Astrocyte of the spinal cord (primary cell): ENCODE data around the gene CEP68.

Experiments
- DNase-seq: peaks from one replicate; pipeline ENCODE4 v3.0.0; 2011; ENCODE audit warnings: low read depth, low spot score
- H3K4me3 ChIP-seq: 2 replicates; pipeline ENCODE4 v1.5.1; 2011; ENCODE audit warnings: low read depth, mild to moderate bottlenecking, low read length, moderate library complexity
- CTCF ChIP-seq: IDR thresholded peaks from 2 replicates; pipeline ENCODE4 v1.5.1; 2012; ENCODE audit warnings: low read depth, mild to moderate bottlenecking, low read length, inconsistent platforms
- in situ Hi-C: cut with HindIII; loops from 2 replicates; pipeline ENCODE4 v1.10.0; 2017; ENCODE audit warnings: low sequenced_read_pairs

CEP68 gene

GRCh38 chr2:65037178-65037577 is 19.0 kb upstream of the CEP68 start:
- in situ Hi-C loops: no loop called here
- DNase-seq: no peak
- H3K4me3 ChIP-seq: no peak overlapping the region
- no peak for TF ChIP-seq CTCF

- in situ Hi-C loops: no loop called here
- no peak for DNase-seq
- no peak for TF ChIP-seq CTCF
- no peak overlapping the region for H3K4me3 ChIP-seq
Measured at GRCh38 chr2:65039640-65040039, 16.6 kb upstream of the CEP68 start.

GRCh38 chr2:65040400-65041261 is 15.6 kb upstream of the CEP68 start:
- in situ Hi-C loops: no loop called here
- peak; percentile 94 for TF ChIP-seq CTCF
- no peak overlapping the region for H3K4me3 ChIP-seq
- peak; percentile 84 for DNase-seq

GRCh38 chr2:65043001-65043400 is 13.2 kb upstream of the CEP68 start:
- TF ChIP-seq CTCF: no peak
- H3K4me3 ChIP-seq: no peak overlapping the region
- in situ Hi-C loops: no loop called here
- DNase-seq: no peak

- H3K4me3 ChIP-seq: no peak overlapping the region
- in situ Hi-C loops: no loop called here
- TF ChIP-seq CTCF: no peak
- no peak for DNase-seq
Measured at GRCh38 chr2:65044097-65044735, 12.0 kb upstream of the CEP68 start.

- DNase-seq: peak; percentile 59
- in situ Hi-C loops: no loop called here
- H3K4me3 ChIP-seq: no peak overlapping the region
- no peak for TF ChIP-seq CTCF
Measured at GRCh38 chr2:65045651-65046050, 10.6 kb upstream of the CEP68 start.
